K562 (cell line): ENCODE measurements around the gene RPL21.

Source experiments
- JUN ChIP-seq, 2 experiments: sonication (generic) in 1 of 2; formaldehyde crosslinking in 1 of 2; IDR thresholded peaks; 2 replicates each; pipeline versions ENCODE4 v1.6.1 to v1.8.0; 2012 to 2022; ENCODE audit warnings: borderline replicate concordance in 2 of 2, mild to moderate bottlenecking in 2 of 2, improper control_type of control experiment in 1 of 2, low read depth in 1 of 2, low read length in 1 of 2, missing genetic modification reagents in 1 of 2
- KDM5B ChIP-seq: fragments of 200-600 bp; sonication (generic); IDR thresholded peaks from 2 replicates; pipeline ENCODE4 v1.6.1; 2012; ENCODE audit warnings: low read depth, mild to moderate bottlenecking, moderate library complexity, low read length, control low read depth, inconsistent platforms; ENCODE audit not compliant: insufficient replicate concordance
- ZNF551 ChIP-seq: fragments of 250-450 bp; sonication (Bioruptor Pico); IDR thresholded peaks from 2 replicates; pipeline ENCODE4 v1.5.0; 2021; ENCODE audit warnings: mild to moderate bottlenecking, moderate library complexity
- TF ChIP-seq, protein P1 (sequence below): conservative IDR thresholded peaks from 2 replicates; pipeline ENCODE4 v1.6.1; 2011; ENCODE audit warnings: low read depth, mild to moderate bottlenecking, low read length; ENCODE audit not compliant: control insufficient read depth

DNA sequence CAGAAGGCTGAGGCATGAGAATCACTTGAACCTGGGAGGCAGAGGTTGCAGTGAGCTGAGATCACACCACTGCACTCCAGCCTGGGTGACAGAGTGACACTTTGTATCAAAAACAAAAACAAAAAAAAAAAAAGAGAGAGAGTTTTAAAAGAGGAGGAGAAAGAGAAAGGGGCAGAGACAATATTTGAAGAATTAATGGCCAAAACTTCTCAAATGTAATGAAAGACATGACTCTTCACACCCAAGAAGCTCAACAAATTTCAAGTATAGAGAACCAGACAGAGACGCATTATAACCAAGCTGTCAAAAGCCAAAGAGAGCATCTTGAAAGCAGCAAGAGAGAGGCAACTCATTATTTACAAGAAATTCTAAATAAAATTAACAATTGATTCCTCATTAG is 42.8 kb upstream of the RPL21 start:
- TF ChIP-seq, protein P1, sequence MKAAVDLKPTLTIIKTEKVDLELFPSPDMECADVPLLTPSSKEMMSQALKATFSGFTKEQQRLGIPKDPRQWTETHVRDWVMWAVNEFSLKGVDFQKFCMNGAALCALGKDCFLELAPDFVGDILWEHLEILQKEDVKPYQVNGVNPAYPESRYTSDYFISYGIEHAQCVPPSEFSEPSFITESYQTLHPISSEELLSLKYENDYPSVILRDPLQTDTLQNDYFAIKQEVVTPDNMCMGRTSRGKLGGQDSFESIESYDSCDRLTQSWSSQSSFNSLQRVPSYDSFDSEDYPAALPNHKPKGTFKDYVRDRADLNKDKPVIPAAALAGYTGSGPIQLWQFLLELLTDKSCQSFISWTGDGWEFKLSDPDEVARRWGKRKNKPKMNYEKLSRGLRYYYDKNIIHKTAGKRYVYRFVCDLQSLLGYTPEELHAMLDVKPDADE = no peak
- TF ChIP-seq KDM5B (no peak), JUN (IDR thresholded peaks at IDR 0.05; ENCODE audit: borderline replicate concordance, low read depth, low read length) (no peak), JUN (CRISPR knock-in tag; IDR thresholded peaks at IDR 0.05; ENCODE audit: borderline replicate concordance) (no peak), ZNF551 (CRISPR knock-in tag) (no peak)
